Amygdala (tissue), 56 donors: Measurements from ENCODE around the gene GLIS1.
"Not testable (repeated sequence)": the region's sequence is repeated elsewhere in the genome, so short reads cannot be mapped to it uniquely, and the experiment has no call there.

ENCODE experiments used
- DNase-seq, 56 donors: peaks; one replicate each; lab custom pipeline; 2025; lab: John Stamatoyannopoulos, UW

The GLIS1 gene

DNA sequence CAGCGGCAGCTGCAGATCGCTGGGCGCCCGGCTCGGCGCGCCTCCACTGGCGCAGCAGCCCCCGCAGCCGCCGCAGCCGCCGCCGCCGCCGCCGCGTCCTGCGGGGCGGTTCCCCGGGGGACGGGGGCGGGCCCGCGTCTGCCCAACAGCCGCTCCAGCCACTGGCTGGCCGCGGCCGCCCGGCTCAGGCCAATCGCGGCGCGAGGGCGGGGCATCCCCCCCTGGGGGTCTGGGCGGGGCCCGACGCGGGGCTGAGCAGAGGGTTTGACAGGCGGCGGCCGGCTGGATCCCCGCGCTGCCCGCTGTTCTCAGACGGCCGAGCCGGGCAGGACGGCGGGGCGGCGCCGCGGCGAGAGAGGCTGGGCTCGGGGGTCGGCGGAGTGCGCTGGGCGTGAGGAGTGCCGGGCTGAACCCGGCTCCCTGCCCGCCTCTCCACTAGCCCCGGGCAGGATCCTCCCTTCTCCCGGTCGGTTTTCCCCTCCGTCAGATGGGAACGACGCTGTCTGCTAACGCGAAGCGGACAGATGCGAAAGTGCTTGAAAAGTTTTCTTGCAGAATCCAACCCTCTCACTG is at the start of gene GLIS1:
TSS of gene GLIS1 (minus strand) at position 56 of the 573 bp plus-strand sequence. CDS start 1,100 bp downstream, outside the sequence.
- DNase-seq, result peak in 50 of 56 donors; percentile 6 to 81 (median 51)

DNA sequence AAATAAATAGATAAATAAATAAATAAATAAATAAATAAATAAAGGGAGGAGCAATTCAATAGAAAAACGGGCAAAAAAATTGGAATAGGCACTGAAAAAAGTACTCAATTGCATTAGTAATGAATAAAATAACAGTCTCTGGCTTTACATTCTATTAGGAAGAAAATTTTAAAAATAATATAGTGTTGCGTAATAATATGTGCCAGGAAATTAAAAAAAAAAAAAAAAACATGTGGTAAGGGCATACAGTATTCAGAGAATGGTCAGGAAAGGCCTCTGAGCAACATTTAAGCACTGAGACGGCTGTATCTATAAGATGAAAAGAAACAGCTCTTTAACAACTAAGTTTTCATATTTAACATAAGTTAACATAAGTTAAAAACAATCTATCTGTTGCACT is 48.7 kb upstream of the GLIS1 start:
- DNase-seq, result no peak

DNA sequence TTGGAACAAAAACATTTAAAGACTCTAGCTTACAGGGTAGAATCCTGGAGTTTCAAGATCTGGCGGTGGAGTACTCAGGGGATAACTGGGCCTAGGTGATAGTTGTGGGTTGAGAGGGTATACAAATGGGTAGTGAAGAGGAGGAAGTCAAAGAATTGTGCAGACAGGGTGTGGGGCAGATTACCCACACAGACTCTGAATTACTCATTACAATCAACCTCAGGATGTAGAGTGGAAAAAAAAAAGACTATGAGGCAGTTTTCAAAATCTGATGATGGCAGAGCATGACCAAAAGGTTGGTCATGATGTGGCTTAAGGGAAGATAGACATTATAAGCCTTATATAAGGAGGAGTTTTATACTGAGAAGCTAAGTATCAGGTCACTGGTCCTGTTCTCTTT is 44.1 kb upstream of the GLIS1 start:
- DNase-seq, result no peak

DNA sequence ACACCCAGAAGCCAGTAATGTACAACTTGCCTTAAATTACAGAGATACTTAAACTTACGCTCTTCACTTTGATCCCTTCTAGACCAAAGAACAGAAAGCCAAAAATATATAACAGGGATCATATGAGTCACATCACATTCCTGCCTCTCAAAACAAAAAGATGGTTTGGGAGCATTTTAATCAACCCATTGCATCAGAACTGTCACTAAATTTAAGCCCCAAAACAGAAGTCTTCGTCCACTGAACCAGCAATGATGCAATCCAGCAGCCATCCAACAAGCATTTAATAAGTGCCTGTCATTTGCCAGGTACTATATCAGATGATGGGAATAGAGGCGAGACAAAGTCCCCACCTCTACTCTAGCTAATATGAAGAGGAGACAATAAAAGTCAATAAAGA is 42.7 kb upstream of the GLIS1 start:
- DNase-seq, result no peak

DNA sequence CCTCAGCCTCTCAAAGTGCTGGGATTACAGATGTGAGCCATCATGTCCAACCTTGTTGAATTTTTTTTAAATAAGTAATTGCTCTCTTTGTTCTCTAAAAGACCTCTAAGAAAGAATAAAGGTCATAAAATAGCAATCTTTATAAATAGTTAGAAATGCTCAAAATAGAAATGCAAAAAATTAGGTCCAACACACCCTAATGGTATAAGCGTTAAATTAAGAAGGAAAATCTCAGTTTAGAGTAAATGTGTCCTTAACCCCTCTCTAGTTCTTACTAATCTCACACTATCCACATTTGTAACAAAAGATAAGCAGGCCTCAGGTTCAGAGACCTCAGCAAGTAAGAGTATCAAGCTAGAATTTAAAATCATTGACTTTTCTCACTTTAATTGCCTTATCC is 38.3 kb upstream of the GLIS1 start:
- no peak for DNase-seq

DNA sequence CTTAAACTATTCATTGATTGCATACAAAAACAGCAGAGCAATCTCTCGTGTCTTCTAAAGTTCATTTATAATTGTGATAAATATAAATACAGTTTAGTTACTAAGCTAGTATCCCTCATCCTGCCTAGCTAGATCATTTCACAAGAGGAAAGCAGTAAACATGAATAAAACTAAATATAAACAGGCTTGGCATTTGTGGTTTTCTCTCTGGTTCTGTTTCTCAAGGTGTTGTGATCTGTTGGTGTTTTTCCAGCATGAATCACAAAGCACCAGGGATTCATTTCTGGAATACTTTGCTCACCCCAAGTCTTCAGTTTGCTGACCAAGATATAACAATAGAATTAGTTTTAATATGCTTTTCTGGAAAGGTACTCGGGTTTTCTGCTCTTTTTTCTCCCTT is 32.7 kb upstream of the GLIS1 start:
- DNase-seq, result no peak

DNA sequence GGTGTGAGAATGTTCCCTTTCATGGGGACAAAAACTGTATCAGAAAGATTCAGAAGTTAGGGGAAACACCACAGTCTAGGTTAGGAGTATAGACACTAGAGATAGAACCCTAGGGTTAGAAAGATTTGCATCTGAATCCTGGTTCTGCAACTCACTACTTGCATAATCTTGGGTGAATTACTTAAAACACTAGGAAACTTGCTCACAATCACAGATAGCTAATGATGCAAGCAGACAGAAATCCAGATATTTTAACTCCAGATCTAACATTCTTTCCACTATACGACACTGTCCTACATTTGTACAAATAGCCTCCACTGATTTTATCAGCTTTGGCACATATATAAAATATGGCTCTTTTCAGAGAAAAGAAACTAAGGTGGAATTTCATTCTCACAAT is 30.8 kb upstream of the GLIS1 start:
- DNase-seq, result no peak

DNA sequence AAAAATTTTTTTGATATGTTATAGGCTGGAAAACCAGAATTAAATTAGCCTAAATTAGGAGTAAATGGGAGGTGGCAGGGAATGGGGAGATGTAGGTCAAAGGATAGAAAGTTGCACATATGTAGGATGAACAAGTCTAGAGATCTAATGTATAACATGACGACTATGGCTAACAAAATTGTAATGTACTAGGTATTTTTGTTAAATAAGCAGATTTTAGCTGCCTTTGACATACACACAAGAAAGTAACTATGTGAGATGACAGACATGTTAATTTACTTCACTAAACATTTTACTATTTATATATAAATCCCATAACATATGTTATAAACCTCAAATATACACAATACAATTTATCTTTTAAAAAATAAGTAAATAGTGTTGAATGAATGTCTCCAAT is 30.2 kb upstream of the GLIS1 start:
- DNase-seq, result no peak

DNA sequence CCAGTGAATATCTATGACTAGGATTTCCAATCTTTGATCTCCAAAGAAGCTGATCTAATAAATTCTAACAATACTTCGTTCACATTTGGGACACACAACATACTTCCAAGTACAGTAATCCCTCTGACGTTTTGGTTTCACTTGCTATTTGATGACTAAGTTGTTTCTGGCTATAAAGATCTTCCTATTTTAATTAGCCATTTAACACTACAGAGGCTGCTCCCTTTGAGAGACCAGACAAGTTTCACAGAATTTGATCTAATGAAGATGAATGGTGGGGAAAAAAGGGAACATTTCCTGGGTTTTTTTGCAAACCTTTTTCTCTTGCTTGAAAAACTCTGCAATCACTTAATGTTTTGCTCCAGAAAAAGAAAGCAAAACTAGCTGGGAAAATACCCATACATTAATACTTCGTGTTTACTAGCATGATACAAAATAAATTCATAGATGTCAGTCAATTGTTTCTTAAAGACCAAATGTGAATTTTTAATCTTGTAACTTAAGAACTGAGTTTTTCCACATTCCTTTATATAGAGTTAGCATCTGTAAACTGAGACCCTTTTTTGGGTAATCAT is 28.0 kb upstream of the GLIS1 start:
- DNase-seq, result no peak

DNA sequence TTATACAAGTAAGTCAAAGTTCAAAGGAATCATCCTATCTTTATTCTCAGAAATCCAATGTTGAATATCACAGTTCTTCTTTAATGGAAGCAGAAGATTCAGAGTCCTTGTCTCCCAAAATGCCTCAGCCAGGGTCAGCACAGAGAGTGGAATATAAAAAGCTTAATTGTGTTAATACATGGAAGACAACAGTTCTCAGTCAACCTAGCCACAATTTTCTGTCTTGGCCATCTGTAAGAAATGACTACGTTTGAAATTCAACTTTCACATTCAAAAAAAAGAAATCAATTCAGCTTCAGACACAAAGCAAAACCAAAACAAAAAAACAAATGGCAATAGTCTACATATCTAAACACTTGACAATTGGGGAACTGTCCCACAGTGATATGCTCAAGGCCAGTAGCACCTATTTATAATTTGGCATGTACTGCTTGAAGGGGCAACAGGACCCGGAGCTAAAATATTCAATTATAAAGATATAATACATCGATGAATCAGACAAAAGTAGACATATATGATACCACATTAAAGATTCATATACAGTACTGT is 27.3 kb upstream of the GLIS1 start:
- DNase-seq, result no peak

DNA sequence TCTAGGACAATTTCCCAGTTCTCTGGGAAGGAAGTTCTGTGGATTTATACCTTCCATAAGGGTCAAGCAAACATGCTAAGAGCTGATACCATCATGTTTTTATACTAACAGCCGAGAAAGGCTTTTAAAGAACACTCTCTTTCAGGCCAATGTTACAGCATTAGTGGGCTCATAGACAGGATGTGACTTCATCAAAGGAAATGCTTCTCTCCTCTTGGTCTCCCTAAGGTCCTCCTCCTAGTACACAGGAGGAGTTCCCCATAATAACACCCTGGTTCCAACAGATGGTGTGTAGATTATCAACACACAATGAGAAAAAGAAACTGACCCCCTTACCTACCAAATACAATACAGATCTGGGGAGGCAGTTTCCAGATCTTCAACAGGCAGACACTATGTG is 26.7 kb upstream of the GLIS1 start:
- no peak for DNase-seq

DNA sequence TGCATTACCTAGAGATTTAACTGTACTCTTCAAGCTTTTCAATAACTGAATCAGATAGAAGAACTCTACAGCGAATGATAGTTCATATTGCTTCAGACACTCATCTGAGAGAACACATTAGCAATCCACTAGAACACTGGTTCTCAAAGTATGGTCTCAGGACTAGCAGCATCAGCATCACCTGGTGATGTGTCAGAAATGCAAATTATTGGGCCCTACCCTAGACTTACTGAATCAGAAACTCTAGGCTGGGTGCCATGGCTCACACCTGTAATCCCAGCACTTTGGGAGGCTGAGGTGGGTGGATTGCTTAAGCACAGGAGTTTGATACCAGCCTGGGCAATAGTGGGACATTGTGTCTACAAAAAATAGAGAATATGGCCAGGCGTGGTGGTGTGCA is 24.9 kb upstream of the GLIS1 start:
- DNase-seq, result no peak

DNA sequence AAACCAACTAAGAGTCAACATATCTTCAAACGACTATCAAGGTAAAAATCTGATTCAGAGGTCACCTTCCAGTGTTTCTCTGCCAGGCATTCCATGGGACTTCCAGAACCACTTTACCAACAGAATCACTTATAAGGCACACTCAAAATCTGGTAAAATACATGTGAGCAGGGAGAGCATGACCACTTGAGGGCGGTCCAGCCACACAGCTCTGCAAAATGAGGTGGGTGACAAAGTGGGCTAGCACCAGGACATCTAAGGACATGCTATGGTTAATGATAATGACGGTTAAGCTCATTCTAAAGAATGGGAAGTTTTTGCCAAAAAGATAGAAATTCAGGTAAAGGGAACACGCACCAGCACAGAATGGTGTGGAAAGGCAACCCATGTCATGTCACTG is 24.5 kb upstream of the GLIS1 start:
- no peak for DNase-seq

DNA sequence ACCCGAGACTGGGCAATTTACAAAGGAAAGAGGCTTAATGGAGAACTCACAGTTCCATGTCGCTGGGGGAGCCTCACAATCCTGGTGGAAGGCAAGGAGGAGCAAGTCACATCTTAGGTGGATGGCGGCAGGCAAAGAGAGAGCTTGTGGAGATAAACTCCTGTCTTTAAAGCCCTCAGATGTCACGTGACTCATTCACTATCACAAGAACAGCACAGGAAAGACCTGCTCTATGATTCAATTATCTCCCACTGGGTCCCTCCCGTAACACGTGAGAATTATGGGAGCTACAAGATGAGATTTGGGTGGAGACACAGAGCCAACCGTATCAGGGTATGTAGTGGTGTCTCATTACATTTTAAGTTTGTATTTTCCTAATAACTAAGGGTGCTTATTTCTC is 21.5 kb upstream of the GLIS1 start:
- DNase-seq, result not testable (repeated sequence)

DNA sequence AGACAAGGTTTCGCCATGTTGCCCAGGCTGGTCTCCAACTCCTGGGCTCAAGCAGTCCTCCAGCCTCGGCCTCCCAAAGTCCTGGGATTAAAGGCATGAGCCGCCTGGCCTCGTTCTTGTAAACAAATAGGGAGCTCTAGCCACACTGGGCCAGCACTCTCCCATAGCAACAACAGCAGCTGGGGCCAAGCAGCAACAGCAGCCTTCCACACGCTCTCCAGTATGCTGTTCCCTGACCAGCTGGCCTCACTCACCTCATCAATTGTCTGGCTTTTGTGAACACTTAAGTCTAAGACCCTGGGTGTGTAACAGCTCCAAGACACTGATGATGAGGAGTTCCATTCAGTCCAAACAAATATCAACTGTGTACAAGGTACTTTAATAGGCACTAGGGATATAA is 16.9 kb upstream of the GLIS1 start:
- no peak for DNase-seq

DNA sequence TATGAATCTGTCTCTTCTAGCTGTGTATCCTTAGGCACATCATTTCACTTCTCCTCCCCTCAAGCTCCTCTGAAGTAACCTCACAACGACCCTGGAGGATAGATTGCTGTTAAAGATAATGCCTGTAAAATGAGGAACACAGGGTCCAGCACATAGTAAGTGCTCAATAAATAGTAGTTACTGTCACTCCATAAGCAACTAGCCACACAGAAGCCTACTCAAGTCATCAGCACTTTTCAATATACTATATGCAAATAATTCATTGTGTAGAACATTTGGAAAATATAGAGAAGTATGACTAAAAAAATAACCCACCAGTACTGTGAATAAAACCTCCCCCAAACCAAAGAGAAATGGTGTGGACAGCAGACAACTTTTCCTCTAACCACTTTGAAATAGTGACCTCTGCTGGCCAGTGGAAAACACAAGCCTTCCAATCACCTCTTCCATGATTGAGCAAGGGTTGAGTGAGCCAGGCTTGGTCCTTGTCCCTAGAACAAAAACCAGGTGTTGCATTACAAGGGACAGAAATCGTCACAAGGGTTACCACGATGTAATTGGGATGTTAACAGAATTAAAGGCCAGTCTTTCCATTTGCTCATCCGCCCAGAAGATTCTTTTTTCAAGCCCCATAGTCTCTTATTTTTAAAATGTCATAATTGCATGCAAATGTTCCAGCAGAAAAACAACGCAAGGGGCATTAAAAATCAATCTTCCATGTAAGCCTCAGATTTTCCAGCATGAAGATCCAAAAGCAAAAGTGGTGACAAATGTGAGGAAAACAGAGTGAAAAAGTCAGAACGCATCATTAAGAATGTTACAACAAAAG is 15.7 kb upstream of the GLIS1 start:
- peak in 8 of 56 donors; percentile 1 to 28 (median 8) for DNase-seq

DNA sequence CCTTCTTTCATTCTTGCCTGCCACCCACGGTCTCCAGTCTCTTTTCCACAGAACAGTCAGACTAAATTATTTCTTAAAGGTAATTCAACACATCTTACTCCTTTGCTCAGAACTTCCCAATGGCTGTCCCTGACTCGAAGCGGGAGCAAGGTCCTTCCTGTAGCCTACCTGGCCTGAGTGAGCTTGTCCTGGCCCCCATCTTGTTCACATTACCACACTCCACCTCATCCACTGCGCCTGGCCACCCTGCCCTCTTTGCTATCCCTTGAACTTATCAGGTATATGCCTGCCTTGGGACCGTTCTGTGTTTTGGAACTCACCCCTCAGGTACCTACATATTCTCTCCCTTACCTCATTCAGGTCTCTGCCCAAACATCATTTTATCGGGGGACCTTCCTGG is 13.3 kb upstream of the GLIS1 start:
- DNase-seq, result no peak

DNA sequence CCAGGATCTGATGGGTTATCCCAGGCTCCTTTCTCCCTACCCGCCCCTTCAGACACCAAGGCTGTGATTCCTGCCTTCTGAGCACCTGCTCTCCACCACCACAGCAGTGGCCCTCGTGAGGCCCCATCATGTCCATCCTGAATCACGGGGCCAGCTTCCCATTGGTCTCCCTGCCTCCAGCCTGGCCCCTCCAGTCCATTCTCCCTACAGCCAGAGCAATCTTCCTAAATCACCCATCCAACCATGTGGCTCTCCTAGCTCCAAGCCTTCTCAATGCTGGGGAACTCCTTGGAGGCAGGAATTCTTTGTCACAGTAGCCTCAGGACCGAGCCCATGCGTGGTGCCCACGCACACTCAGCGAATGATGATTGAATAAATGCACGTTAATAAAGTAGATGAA is 8.9 kb upstream of the GLIS1 start:
- no peak for DNase-seq

DNA sequence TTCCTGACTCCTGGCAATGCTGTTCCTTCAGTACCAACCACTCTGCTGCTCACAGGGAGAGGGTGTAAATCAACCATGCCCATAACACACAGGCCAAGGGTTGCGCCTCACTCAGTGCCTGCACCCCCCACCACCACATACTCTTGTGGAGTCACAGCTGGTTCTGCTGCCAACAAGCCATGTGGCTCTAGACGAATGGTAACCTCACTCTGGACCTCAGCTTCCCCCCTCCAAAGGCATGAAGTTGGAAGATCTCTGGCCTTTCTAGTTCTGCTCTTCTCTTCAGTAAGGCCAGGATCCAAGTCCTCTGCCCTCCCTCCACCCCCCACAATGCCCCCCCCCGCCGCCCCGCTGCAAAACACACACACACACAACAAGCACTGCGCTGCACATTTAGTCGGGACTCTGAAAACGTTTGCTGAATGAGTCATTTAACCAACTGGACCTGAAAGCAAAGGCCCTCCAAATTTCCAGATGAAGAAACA is 1.7 kb upstream of the GLIS1 start:
- DNase-seq, result no peak

DNA sequence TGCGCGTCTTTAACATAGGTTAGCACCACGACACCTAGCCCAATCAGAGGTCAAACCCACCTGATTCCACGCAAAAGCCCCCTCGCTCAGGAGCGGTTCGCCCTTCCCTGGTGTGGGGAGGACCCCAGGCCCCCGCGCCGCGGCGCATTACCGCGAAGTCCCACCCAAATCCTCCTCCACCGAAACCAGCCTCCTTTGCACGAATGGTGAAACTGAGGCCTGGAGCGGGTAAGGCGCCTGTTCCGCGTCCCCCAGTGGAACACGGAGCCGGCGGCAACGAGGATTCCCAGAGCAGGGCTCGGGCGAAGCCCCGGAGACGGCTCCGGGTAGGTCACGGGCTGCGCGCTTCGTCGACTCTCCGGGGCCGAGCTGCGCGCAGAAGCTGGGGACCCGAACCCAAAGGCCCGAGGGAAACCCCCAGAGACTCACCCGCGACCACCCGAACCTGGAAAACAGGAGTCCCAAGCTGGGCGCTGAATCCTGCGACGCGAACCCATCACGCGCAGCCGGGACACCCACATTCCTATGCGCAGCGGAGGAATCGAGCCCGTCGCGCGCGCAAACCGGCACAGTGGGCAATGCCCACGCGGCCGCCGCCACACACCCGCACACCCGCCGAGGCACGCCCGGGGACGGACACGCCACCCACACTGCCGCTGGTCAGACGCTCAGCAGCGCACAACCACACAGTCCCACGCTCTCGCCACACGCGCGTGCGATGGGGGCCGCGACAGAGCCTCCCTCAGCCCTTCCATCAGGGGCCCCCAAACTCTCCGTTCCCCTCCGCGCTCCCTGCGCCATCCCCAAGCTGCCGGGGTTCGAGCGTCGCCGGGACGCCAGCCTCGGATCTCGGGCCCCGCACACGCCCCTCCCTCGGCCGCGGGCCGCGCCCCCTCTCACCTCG is 507 bp downstream of the GLIS1 start:
- DNase-seq, result peak in 6 of 56 donors; percentile 5 to 39 (median 30)
